ENCODE measurements around the gene LPP.

- TF ChIP-seq CTCF (IDR thresholded peaks at IDR 0.05; ENCODE audit: insufficient read depth, low read depth, low read length) (no peak), EZH2 (IDR thresholded peaks at IDR 0.05; ENCODE audit: insufficient read depth, low read length) (no peak)
These were observed 647.4 kb downstream of the LPP start for GRCh38 chr3:188801393-188801792.
